HG02943 (cell line): ENCODE results near the gene PITRM1.

ENCODE experiments used
- ATAC-seq: cut with Tn5 transposase; IDR thresholded peaks from one replicate; pipeline ENCODE4 v1.9.1; 2021; ENCODE audit warnings: mild to moderate bottlenecking, low read depth, moderate library complexity; ENCODE audit not compliant: unreplicated experiment

The PITRM1 gene

GRCh38 chr10:3090388-3090787, 82.2 kb downstream of the PITRM1 start:
- no peak for ATAC-seq
